GM19240 (cell line): ENCODE data around the gene KRTAP10-4.
"Not testable (repeated sequence)": the region's sequence is repeated elsewhere in the genome, so short reads cannot be mapped to it uniquely, and the experiment has no call there.

Source experiments
- DNase-seq: peaks from one replicate; pipeline ENCODE4 v3.0.0; 2011; ENCODE audit warnings: low spot score; ENCODE audit not compliant: insufficient read length

The KRTAP10-4 gene

GRCh38 chr21:44573630-44574456, at the start of gene KRTAP10-4:
Gene KRTAP10-4, plus strand, starts transcription at chr21:44573729. Its CDS starts 30 bp downstream, at chr21:44573759.
- not testable (repeated sequence) for DNase-seq

- DNase-seq, result no peak
Measured at GRCh38 chr21:44524414-44525371, 48.8 kb upstream of the KRTAP10-4 start.

- DNase-seq, result no peak
Measured at GRCh38 chr21:44525391-44526095, 48.0 kb upstream of the KRTAP10-4 start.

- no peak for DNase-seq
Measured at GRCh38 chr21:44526096-44526997, 47.2 kb upstream of the KRTAP10-4 start.

- no peak for DNase-seq
Measured at GRCh38 chr21:44527156-44527982, 46.2 kb upstream of the KRTAP10-4 start.

- no peak for DNase-seq
Measured at GRCh38 chr21:44527983-44528633, 45.4 kb upstream of the KRTAP10-4 start.

GRCh38 chr21:44528634-44528995, 44.9 kb upstream of the KRTAP10-4 start:
- DNase-seq, result no peak

- DNase-seq, result no peak
Measured at GRCh38 chr21:44529011-44529421, 44.5 kb upstream of the KRTAP10-4 start.

GRCh38 chr21:44529503-44530125, 43.9 kb upstream of the KRTAP10-4 start:
- DNase-seq, result no peak

GRCh38 chr21:44530221-44530902, 43.2 kb upstream of the KRTAP10-4 start:
- no peak for DNase-seq

- DNase-seq, result no peak
Measured at GRCh38 chr21:44530903-44531605, 42.5 kb upstream of the KRTAP10-4 start.

- DNase-seq, result no peak
Measured at GRCh38 chr21:44531606-44532564, 41.6 kb upstream of the KRTAP10-4 start.

- no peak for DNase-seq
Measured at GRCh38 chr21:44532712-44533111, 40.8 kb upstream of the KRTAP10-4 start.

- DNase-seq, result no peak
Measured at GRCh38 chr21:44533121-44533890, 40.2 kb upstream of the KRTAP10-4 start.

- DNase-seq, result no peak
Measured at GRCh38 chr21:44533891-44534627, 39.5 kb upstream of the KRTAP10-4 start.
